ENCODE measurements around the gene MAB21L1.
A peak's percentile ranks its signal among the peaks of the same experiment; 100 is the strongest.

DNA sequence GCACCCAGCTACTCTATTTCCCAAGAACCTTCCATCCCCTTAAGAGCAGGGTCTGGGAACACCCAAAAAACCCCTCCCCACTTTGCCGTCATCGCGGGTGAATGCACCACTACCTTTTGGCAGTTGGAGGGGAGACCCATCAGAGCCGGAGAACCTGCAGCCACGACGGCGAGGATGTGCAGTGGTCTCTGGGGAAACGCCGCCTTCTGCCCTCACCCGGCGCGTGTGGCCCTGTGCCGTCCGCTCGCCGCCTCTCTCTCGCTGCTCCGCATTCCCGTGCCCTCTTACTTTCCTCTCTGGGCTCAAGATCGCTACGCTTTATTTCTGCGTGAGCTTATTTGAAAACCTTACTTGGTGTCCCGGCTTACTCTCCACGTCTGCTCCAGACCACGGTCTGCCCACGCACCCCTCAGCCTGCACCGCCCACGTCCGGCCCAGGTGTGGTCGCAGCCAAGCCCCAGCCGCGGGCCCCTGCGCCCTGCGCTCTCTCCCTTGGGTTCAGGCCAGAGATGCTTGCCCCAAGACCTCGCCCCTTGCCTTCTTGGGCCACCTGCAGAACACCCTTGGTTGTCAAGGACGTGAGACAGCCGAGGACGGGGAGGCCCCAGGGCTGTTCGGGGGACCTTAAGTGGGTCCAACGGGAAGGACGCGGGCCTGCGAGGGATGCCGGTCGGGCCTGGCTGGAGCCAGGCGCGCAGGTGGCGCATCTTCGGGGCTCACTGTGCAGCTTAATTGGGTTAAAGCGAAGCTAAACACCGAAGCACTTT, 2.0 kb upstream of the MAB21L1 start:
- TF ChIP-seq CEBPB (IDR thresholded peaks at IDR 0.05; ENCODE audit: low read depth, low read length), result no peak
- TF ChIP-seq HDAC2 (IDR thresholded peaks at IDR 0.05; ENCODE audit: borderline replicate concordance in 1 of 2, low read depth in 2 of 2, low read length in 2 of 2), result no peak
- peak; percentile 81 for TF ChIP-seq EZH2 (IDR thresholded peaks at IDR 0.05; ENCODE audit: low read depth, low read length, severe bottlenecking)
- TF ChIP-seq, protein P1, sequence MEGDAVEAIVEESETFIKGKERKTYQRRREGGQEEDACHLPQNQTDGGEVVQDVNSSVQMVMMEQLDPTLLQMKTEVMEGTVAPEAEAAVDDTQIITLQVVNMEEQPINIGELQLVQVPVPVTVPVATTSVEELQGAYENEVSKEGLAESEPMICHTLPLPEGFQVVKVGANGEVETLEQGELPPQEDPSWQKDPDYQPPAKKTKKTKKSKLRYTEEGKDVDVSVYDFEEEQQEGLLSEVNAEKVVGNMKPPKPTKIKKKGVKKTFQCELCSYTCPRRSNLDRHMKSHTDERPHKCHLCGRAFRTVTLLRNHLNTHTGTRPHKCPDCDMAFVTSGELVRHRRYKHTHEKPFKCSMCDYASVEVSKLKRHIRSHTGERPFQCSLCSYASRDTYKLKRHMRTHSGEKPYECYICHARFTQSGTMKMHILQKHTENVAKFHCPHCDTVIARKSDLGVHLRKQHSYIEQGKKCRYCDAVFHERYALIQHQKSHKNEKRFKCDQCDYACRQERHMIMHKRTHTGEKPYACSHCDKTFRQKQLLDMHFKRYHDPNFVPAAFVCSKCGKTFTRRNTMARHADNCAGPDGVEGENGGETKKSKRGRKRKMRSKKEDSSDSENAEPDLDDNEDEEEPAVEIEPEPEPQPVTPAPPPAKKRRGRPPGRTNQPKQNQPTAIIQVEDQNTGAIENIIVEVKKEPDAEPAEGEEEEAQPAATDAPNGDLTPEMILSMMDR (IDR thresholded peaks at IDR 0.05; ENCODE audit: control extremely low read depth in 1 of 3, insufficient read depth in 1 of 3, low read depth in 1 of 3, low read length in 3 of 3), result no peak
- TF ChIP-seq, protein P2, sequence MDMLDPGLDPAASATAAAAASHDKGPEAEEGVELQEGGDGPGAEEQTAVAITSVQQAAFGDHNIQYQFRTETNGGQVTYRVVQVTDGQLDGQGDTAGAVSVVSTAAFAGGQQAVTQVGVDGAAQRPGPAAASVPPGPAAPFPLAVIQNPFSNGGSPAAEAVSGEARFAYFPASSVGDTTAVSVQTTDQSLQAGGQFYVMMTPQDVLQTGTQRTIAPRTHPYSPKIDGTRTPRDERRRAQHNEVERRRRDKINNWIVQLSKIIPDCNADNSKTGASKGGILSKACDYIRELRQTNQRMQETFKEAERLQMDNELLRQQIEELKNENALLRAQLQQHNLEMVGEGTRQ (IDR thresholded peaks at IDR 0.05; ENCODE audit: low read length), result no peak
- TF ChIP-seq POLR2A (IDR thresholded peaks at IDR 0.05; ENCODE audit: control extremely low read depth in 1 of 2, low read depth in 2 of 2, low read length in 2 of 2), result no peak
- TF ChIP-seq NRF1 (IDR thresholded peaks at IDR 0.05; ENCODE audit: low read depth, low read length), result no peak
- TF ChIP-seq CHD2 (IDR thresholded peaks at IDR 0.05; ENCODE audit: low read length), result no peak; the same call in 1 of the 2 replicates

All from H1 (cell line).